Stimulated activated CD4-positive, alpha-beta T cell treated with anti-CD3 and anti-CD28 coated beads, Interleukin-15, amount 100 ng/mL, for 48 hours (primary cell): ENCODE data around the gene BEST4.
"Not testable (repeated sequence)": the region's sequence is repeated elsewhere in the genome, so short reads cannot be mapped to it uniquely, and the experiment has no call there.

Experiments
- DNase-seq, 2 donors: peaks; one replicate each; pipeline ENCODE4 v3.0.0-alpha.2; 2020; ENCODE audit warnings: low read depth in 2 of 2

BEST4 gene

GRCh38 chr1:44802306-44803061, 14.5 kb upstream of the BEST4 start:
- no peak for DNase-seq

- DNase-seq = no peak
These were observed 13.7 kb upstream of the BEST4 start for GRCh38 chr1:44801491-44802305.

- DNase-seq = peak; percentile 98 to 99
These were observed 12.0 kb upstream of the BEST4 start, which contains the start of gene PLK3 for GRCh38 chr1:44799770-44800584. TSS of gene PLK3 (plus strand) at chr1:44800377. CDS start at chr1:44800464, 87 bp downstream.

GRCh38 chr1:44798481-44799365, 10.8 kb upstream of the BEST4 start:
- DNase-seq = no peak

GRCh38 chr1:44797886-44798285, 9.9 kb upstream of the BEST4 start:
- DNase-seq = not testable (repeated sequence)

- DNase-seq = no peak
These were observed 4.9 kb upstream of the BEST4 start for GRCh38 chr1:44792736-44793502.

GRCh38 chr1:44790968-44791801, 3.2 kb upstream of the BEST4 start:
- DNase-seq = no peak

- DNase-seq = no peak
These were observed 464 bp downstream of the BEST4 start for GRCh38 chr1:44787506-44787905.

GRCh38 chr1:44786841-44787426, 1.0 kb downstream of the BEST4 start:
- DNase-seq = no peak

- peak in 1 of 2 donors; percentile 71 for DNase-seq
These were observed 1.7 kb downstream of the BEST4 start for GRCh38 chr1:44786138-44786840.

GRCh38 chr1:44785501-44786137, 2.4 kb downstream of the BEST4 start:
- no peak for DNase-seq

GRCh38 chr1:44785029-44785380, 3.0 kb downstream of the BEST4 start:
- no peak for DNase-seq

- no peak for DNase-seq
These were observed 3.6 kb downstream of the BEST4 start for GRCh38 chr1:44784094-44785028.

GRCh38 chr1:44783697-44784093, 4.3 kb downstream of the BEST4 start:
- DNase-seq = no peak

- DNase-seq = no peak
These were observed 7.3 kb downstream of the BEST4 start for GRCh38 chr1:44780583-44781121.
